Measurements from ENCODE around the gene PHIP.

PHIP gene

DNA sequence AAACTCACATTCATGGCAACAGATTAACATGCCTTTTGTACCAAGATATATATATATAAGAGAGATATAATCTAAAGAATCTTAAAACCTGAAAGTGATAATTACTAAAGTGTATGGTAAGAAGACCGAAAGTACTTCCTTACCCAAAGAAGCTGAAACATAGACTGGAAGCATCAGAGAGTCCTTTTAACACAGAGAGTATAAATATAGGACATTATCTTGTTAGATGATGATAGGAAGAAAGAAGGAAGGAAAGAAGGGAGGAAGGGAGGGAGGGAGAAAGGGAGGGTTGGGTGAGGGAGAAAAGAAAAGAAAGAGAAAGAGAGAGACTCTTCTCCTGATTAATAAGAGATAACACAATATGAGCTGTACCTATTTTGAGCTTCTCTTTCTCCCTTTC lies 68.2 kb downstream of the PHIP start:
- DNase-seq (ENCODE audit: low read depth), result no peak

DNA sequence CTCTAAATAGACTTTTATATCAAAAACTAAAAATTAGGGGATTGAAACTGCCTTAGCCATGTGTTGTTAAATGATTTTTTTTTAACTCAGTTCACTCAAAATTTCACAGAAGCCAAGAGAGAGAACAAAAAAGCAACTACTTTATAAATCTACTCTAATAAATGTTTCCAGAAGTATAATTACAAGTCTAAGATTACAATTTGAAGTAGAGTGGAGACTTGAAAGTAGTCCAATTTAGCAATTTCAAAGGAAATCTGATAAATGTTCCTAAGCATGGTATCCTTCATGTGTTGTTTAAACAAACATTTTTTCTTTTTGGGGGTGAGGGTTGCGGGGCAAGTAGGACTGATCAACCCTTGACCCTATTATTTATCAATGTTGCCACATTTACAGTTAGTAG lies 72.6 kb downstream of the PHIP start:
- DNase-seq (ENCODE audit: low read depth), result no peak

DNA sequence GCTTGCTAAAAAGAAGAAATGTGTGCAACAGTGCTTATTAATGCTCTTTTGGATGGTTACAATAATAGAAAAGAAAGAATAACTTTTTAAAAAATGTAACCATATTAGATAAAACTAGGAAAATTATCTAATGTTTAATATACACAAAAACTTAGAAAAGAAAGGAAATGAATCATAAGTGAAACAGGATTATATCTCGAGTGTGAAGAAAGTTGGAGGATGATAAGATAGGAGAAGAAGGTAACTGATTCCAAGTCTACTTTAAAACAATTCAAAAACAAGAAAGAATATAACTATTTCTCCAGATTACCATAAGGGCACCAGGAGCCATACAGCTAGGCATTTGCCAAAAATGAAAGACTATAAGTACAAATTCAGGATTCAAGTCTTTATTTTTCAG lies 73.0 kb downstream of the PHIP start:
- no peak for DNase-seq (ENCODE audit: low read depth)

DNA sequence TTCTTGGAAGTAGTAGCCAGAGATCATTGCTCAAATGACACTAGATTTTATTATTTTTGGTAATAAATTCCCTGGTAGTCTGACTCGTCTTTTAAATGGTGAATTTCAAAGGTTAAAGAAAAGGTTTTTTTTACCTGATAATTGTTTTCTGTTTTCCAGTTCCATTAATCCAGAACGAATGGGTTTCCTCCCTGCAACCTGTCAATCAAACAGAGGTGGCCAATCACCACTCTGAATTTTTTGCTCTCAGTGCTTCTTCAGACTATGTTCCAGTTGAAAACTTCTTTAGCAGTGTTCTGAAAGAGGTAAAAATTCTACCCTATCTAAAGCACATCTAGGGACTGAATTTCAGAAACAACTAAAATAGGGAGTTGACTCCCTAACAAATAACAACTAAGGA lies 73.8 kb downstream of the PHIP start:
- DNase-seq (ENCODE audit: low read depth), result no peak

DNA sequence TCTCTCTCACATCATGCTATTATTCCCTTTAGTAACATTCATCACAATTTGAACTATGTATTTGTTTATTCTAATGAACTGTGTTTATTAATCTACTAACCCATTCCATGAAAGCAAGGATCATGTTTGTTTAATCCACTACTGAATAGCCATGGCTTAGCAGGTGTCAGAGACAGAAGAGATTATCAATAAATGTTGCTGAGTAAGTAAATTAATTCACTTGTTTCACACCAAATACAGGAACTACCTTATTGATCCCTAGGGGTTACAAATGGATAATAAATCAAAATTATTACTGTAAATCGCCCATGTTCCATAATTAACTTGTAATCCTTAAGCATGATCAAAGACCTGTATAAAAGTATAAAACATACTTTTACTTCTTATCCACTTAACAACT lies 76.6 kb downstream of the PHIP start:
- no peak for DNase-seq (ENCODE audit: low read depth)

DNA sequence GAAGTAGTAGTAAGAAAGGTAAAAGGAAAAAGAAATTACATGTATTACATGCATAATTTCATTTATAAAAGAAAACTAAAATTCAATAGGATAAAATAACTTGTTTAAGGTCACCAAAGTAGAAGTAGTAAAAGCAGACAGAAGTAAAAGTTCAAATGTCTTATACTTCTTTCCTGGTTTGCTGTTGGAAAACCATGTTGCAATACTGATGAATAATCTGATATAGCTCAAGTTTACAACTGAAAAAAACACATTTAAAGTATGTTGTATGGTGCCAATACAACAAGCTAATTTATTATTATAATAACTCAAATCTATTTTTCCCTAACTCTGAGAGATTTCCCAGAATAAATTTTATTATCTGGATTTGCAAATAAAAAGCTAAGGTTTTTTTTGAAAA lies 78.3 kb downstream of the PHIP start:
- DNase-seq (ENCODE audit: low read depth), result no peak

DNA sequence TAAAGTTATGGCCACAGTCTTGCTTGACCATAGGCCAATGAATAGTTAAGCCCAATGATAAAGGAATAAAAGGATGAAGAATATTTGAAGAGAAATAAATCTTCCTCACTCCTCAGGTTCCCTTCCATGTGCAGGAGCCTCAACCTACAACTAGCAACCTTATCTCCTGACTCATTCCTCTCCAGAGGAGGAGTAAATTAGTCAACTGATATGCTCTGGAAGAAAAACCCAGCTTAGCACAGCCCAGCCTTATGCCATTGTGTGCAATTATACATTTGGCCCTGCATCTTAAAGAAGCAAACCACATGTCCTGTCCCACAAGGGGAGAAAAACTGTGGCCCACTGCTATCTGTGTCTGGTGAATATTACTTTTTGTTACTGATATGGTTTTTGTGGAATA lies 82.1 kb downstream of the PHIP start:
- DNase-seq (ENCODE audit: low read depth), result no peak

DNA sequence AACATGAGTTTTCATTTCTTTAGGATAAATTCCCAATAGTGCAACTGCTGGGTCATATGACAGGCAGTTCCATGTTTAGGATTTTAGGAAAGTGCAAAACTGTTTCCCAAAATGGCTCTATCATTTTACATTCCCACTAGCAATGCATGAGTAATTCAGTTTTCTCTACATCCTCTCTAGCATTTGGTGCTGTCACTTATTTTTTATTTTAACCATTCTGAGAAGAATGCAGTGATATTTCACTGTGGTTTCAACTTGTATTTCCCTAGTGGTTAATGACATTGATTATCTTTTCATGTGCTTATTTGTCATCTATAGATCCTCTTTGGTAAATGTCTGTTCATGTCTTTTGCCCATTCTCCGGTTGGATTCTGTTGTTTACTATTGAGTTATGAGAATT lies 82.7 kb downstream of the PHIP start:
- no peak for DNase-seq (ENCODE audit: low read depth)

DNA sequence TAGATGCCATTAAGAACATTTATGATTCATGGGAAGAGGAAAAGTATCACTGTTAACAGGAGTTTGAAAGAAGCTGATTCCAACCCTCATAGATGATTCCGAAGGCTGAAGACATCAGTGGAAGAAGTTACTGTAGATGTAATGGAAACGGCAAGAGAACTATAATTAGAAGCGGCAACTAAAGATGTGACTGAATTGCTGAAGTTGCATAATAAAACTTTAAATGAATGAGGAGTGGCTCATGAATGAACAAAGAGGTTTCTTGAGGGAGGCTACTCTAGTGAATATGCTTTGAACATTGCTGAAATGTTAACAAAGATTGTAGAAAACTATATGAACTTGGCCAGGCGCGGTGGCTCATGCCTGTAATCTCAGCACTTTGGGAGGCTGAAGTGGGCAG lies 84.1 kb downstream of the PHIP start:
- no peak for DNase-seq (ENCODE audit: low read depth)

DNA sequence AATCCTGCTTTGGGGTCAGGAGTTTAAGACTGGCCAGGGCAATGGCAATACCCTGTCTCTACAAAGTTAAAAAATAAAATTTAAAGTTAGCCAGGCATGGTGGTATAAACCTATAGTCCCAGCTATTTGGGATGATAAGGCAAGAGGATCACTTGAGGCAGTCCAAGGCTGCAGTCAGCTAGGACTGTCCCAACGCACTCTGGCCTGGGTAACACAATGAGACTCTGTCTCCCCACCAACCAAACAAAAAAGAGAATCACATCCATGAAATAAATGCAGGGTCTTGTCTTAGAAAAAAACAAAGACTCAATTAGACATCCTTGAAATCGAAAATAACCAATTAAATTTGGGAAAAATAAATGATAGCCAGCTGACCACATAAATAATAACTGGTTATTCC lies 88.9 kb downstream of the PHIP start:
- no peak for DNase-seq (ENCODE audit: low read depth)

DNA sequence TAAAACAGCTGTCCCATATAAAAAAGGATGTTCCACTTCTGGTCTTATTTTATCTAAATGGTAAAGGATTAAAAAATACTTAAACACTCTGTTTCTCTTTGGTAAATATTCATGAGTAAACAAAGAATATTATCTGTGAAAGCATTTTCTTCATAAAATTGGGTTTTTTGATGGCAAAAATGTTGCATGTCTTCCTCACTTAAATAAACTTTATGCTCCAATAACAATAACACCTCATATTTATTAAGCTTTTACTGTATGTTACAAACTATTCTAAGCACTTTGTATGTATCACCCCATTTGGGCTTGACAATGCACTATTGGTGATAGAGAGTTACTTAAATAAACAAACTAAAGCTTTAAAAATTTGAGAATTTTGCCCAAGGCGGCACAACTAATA lies 91.9 kb downstream of the PHIP start:
- no peak for DNase-seq (ENCODE audit: low read depth)

DNA sequence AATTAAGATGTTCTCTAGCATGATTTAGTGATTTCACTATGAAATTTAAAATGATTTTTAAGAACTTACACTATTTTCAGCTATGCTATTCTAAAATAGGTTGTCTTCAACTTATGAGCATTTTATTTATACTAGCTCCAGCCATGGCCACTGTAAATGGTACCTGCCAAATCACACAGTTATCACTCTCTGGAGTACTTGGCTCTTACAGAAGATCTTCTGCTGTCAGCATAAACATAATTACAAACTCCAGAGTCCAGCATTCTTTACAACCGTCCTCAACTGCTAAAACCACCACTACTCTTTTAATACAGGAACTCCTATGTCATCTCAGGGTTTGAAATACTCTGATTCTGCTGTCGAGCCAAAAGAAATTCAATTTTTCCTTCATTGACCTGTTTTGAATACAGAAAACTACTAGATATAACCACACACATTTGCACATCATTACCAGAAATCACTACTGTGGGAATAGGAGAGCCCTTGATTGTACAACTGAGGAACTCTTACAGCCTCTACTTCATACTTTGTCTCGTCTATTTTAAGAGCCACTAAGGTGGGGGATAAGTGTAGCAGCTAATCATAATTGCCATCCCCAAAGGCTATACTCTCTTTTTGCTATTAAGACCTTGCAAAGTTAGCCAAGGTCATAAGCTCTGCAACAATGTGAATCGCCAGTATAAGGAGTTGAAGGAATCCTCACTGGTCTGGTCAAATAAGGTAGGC lies 93.7 kb downstream of the PHIP start:
- no peak for DNase-seq (ENCODE audit: low read depth)

DNA sequence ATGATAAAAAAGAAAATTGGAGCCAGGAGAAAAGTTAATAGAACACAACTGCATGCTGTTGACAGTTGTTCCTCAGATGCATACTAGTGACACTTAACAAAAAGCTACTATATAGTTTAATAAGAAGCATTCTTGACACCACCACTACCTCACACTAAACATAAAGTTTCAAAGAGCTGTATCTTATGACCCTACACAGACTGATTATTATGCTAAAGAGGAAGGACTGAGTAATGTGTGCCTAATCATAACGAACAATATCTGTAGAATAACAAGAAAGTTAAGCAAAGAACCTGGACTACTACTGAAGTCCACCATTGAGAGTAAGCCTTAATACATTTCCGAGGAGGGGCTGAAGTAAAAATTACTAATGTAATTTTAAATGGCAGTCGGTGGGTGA lies 110.9 kb downstream of the PHIP start:
- no peak for DNase-seq (ENCODE audit: low read depth)

DNA sequence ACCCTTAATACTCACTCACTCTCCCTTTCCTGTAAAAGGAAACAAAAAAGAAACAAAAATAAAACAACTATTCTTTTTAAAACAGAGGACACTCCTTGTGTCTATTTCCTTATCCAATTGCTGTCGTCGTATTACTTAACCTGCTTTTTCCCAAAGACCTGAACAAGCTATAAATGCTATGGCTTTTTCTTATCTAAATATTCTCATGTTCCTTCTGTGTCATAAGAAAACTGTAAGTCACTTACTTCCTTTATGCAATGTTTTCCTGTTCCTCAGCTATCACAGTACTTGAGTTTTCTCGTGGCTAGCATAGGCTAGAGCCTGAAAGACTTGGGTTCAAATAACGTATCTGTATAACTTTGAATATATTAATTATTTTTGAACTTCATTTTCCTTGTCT lies 111.5 kb downstream of the PHIP start:
- DNase-seq (ENCODE audit: low read depth), result no peak

DNA sequence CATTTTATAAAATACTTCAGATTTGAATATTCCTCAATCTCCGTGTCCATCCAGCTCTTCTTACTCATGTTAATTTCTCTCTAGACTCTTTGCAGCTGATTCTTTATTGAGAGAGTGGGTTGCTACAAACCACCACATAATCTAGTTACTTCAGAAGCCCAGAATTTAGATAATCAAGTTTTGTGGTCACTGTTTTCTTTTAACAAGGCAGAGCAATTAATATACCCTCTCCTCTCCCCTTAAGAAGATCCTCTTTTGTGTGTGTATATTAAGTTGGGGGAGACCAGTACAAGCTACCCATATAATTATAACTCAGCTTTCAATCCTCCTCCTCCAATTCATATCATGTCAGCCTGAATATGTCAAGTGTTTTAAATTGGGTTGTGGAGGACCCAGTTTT lies 115.6 kb downstream of the PHIP start:
- no peak for DNase-seq (ENCODE audit: low read depth)

DNA sequence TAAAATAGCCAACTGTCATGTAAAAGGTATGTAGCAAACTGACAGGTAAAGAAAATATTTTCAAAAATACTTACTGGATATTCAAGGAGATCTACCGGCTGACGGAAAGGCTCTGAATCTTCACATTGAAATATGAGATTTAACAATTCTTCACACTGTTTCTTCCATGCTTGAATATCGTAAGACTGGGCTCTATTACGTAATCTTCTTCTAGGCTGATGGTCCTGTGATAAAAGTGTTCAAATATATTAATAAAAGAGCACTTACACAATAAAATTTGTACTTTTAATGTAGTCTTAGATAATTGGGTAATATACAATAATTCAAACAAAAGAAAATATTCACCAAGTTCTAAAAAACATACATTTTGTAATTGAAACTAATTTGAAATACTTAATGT lies 123.3 kb downstream of the PHIP start:
- DNase-seq (ENCODE audit: low read depth), result no peak

DNA sequence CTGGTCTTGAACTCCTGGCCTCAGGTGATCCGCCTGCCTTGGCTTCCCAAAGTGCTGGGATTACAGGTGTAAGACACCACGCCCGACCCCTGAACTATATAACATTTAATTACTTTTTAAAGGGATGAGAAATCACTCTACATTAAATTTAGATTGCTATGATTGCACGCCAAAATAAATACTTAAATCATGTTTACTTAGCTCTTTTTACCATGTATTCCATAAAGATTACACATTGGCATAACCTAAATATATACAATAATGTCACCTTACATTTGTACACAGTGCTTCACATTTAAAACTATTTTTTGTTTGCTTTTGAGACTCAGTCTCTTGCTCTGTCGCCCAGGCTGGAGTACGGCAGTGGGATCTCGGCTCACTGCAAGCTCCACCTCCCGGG lies 124.3 kb downstream of the PHIP start:
- no peak for DNase-seq (ENCODE audit: low read depth)

DNA sequence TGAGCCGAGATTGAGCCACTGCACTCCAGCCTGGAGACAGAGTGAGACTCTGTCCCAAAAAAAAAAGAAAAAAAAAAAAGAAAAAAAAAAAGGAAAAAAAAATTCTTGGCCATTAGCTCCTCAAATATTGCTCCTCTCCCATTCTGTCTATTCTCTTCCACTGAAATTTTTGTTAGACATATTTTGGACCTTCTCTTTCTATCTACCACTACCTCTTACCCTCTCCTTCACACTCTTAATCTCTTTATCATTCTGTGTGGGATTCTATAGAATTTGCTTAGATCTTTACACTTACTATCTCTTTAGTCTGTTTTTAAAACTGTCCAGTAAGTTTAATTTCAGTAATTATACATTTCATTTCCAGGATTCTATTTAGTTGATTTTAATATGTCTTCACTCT lies 125.7 kb downstream of the PHIP start:
- DNase-seq (ENCODE audit: low read depth), result no peak

DNA sequence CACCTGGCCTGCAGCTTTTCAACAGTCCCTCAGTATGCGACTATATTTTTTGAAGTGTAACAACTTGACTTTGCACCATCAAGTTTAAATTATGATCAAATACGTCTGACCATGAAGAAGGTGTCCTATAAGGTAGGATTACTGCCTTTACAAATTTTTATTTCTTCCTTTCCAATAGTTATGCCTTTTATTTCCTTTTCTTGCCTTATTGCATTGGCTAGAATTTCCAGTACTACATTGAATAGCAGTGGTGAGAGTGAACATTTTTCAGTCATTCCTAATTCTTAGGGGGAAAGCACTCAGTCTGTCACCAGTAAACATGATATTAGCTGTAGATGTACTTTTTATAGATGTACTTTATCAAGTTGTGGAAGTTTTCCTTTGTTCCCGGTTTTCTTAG lies 129.3 kb downstream of the PHIP start:
- DNase-seq (ENCODE audit: low read depth), result no peak

DNA sequence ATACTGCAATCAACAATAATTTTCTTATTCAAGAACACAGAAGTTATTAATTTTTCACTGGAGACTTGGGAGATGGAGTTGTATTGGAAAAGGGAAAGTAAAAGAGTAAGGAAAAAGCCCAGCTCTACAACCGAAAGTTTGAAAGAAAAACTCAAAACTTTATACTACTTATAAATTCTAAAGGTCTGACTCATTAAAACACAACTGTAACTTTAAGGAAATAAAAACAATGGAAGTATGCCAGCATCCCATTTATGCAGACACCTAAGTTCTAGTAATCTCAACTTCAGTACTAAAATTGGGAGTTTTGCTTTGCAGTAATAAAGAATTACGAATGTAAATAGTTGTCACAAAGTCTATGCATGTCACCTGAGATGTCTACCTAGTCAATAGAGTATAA lies 130.1 kb downstream of the PHIP start:
- no peak for DNase-seq (ENCODE audit: low read depth)

DNA sequence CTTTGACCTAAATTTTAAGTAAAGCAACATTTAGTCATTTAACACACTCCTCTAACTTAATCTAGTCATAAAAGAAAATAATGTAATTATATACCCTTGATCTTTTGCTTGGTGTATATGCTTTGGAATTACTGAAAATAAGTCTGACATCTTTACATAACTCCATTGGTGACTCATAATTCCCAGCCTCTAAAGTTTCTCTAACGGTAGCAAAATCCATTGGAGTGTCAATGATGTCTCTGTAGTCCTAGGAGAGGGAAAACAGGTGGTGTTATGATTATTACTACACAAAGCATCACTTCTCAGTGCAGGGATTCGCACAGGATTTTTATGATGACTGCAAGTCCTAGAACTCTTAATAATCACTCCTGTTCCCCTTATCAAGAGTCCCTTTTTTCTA lies 130.5 kb downstream of the PHIP start:
- no peak for DNase-seq (ENCODE audit: low read depth)

DNA sequence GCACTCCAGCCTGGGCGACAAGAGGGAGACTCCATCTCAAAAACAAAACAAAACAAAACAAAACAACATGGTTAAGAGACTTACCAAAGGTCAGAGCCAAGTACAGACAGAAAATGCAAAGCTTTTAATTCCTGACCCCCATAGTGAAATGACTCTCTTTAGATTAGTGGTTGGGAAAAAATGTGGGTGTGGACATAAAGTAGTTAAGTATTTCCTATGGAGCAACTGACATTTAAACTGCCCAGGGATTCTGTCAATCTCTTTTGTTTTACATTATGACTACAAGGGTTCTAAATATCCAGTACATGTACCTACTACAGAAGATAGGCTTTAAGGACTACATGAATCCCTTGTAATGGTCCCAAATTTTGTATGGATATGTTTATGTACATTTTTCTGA lies 135.6 kb downstream of the PHIP start:
- DNase-seq (ENCODE audit: low read depth), result no peak

DNA sequence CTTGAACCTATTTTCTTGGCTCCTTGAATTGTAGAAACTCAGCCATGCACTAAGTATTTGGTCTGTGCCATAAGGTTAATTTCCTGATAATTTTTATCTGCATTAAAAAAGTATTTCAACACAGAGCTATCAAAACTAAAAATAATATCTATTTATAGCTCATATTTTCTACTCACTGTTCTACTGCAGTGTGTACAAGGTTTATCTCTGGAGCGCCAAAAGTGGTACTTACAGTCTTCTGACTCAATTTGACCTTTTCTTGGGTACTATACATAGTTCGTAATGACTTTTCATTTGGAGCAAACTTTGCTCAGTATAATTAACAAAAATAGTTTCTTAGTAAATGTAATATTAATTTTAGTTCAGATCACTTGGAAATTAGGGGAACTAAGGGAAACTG lies 141.5 kb downstream of the PHIP start:
- DNase-seq (ENCODE audit: low read depth), result no peak

DNA sequence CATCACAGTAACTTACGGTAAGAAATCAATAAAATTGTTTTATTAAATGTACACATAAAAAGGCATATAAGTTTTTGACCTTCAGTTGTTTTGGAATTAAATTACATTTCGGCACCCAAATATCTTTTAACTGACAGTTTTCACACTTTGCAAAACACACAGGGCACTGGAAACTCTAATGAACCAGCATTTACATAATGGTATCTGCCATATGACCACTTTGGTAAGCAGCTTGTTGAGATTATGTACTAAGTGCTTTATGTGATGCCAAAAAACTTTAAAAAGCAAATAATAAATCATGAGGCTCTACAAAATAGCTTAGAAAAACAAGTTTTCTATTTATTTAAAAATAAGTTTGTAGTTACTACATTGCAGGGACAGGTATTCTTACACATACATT lies 142.5 kb downstream of the PHIP start:
- no peak for DNase-seq (ENCODE audit: low read depth)

DNA sequence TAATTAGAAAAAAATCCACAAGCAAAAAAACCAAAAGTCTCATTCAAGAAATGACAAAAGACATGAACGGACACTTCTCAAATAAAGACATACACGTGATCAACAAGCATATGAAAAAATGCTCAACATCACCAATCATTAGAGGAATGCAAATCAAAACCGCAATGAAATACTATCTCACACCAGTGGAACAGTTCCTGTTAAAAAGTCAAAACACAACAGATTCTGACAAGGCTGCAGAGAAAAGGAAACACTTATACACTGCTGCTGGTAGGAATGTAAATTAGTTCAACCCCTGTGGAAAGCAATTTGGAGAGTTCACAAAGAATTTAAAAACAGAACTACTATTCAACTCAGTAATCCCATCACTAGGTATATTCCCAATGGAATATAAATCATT lies 152.7 kb downstream of the PHIP start:
- no peak for DNase-seq (ENCODE audit: low read depth)
